Naive thymus-derived CD8-positive, alpha-beta T cell (primary cell): ENCODE data around the gene DPEP3. TPM values are rescaled to one million over a fixed set of nuclear protein-coding genes. Genes with fewer than 3 reads are reported as not detected.
"Not testable (repeated sequence)": the region's sequence is repeated elsewhere in the genome, so short reads cannot be mapped to it uniquely, and the experiment has no call there.

ENCODE experiments used
- ATAC-seq, 2 donors: fragments of 150-1000 bp; cut with Tn5 transposase in 1 of 2; sonication (Bioruptor Pico), chemical (Tn5 transposase) in 1 of 2; 1 replicate in 1 of 2; 2 replicates in 1 of 2; pipeline ENCODE4 v1.10.0; 2021; ENCODE audit warnings: mild to moderate bottlenecking in 2 of 2, moderate library complexity in 2 of 2
- POLR2A ChIA-PET: fragments of 350-600 bp; sonication (Branson Sonifier 250); formaldehyde crosslinking; loops from one replicate; lab custom pipeline; 2021; ENCODE audit warnings: antibody characterized with exemption; lab: Charles Lee
- DNase-seq, 10 donors: peaks; one replicate each; pipeline versions ENCODE4 v3.0.0 to v3.0.0-alpha.2; 2020 to 2022
- H3K27ac Mint-ChIP-seq, 10 donors: one replicate each; pipeline ENCODE4 v1.8.0; 2020 to 2022; ENCODE audit warnings: mild to moderate bottlenecking in 10 of 10, mixed read lengths in 10 of 10, moderate library complexity in 4 of 10, inconsistent platforms in 1 of 10
- H3K27me3 Mint-ChIP-seq, 5 donors: one replicate each; pipeline ENCODE4 v1.8.0; 2021 to 2022; ENCODE audit warnings: mixed read lengths in 5 of 5
- H3K36me3 Mint-ChIP-seq, 3 donors: one replicate each; pipeline ENCODE4 v1.8.0; 2020 to 2022; ENCODE audit warnings: mixed read lengths in 3 of 3, mild to moderate bottlenecking in 2 of 3, inconsistent platforms in 1 of 3
- H3K4me1 Mint-ChIP-seq, 4 donors: one replicate each; pipeline ENCODE4 v1.8.0; 2021 to 2022; ENCODE audit warnings: mixed read lengths in 4 of 4
- H3K4me3 Mint-ChIP-seq, 10 donors: one replicate each; pipeline ENCODE4 v1.8.0; 2020 to 2022; ENCODE audit warnings: mild to moderate bottlenecking in 10 of 10, mixed read lengths in 10 of 10, moderate library complexity in 6 of 10, inconsistent platforms in 1 of 10
- H3K9me3 Mint-ChIP-seq, 9 donors: one replicate each; pipeline ENCODE4 v1.8.0; 2020 to 2022; ENCODE audit warnings: mixed read lengths in 9 of 9, mild to moderate bottlenecking in 3 of 9, inconsistent platforms in 1 of 9, moderate library complexity in 1 of 9
- polyA plus RNA-seq, 3 donors: library from polyadenylated mRNA; unstranded; fragments of 300-500 nt; fragmentation: Illumina TruSeq; gene quantifications; one replicate each; pipeline ENCODE4 v1.2.3, GENCODE V29; 2021
- total RNA-seq, 8 experiments: library from RNA in 2 of 8; stranded (reverse) in 2 of 8; gene quantifications; one replicate each; pipeline ENCODE4 v1.2.3 and lab custom pipeline; 2021 to 2026

DPEP3 gene
- total RNA-seq, result 1 to 10 TPM; 2.9 to 3.1 TPM
- polyA plus RNA-seq, result 1 to 10 TPM in 2 of 3 donors, under 1 TPM in 1; 0.50 to 1.5 (median 1.1) TPM
- 0 to 1.7 (median 0.73) reads per million in 6 experiments for total RNA-seq (lab: John Stamatoyannopoulos, UW)

- H3K9me3 Mint-ChIP-seq, result no peaks in the 10 kb centered on the region
- ATAC-seq, result peak in 1 of 2 donors; percentile 28
- H3K4me1 Mint-ChIP-seq, result peaks cover 14 to 24% (median 20%) of the 10 kb centered on the region in 4 donors
- peak within 1 kb of the TSS in 1 of 10 donors; percentile 6 for H3K27ac Mint-ChIP-seq
- POLR2A ChIA-PET, result interaction anchor here (1.2 to 1.4 kb wide), 2 partner anchors 16 to 51 kb away, joined by 3 to 4 read pairs; no protein-coding TSS in a partner anchor
- peak in 2 of 10 donors; percentile 14 to 23 for DNase-seq
- no peaks in the 10 kb centered on the region for H3K36me3 Mint-ChIP-seq
- H3K27me3 Mint-ChIP-seq, result no peaks in the 10 kb centered on the region
- no peak within 1 kb of the TSS for H3K4me3 Mint-ChIP-seq
These were observed at the start of gene DPEP3 for GRCh38 chr16:67979955-67980678. Gene DPEP3, minus strand, starts transcription at chr16:67980499. Its CDS starts 119 bp downstream, at chr16:67980380.

- no peaks in the 10 kb centered on the region for H3K27me3 Mint-ChIP-seq
- H3K36me3 Mint-ChIP-seq, result peaks cover 0 to 35% (median 0%) of the 10 kb centered on the region in 3 donors
- H3K27ac Mint-ChIP-seq, result no peak overlapping the region
- H3K4me3 Mint-ChIP-seq, result no peak overlapping the region
- POLR2A ChIA-PET, result interaction anchor here (0.7 kb wide), 1 partner anchor 529 kb away, joined by 4 read pairs; no protein-coding TSS in a partner anchor
- DNase-seq (no peak), ATAC-seq (no peak)
- peaks cover 9 to 22% (median 14%) of the 10 kb centered on the region in 4 donors for H3K4me1 Mint-ChIP-seq
- H3K9me3 Mint-ChIP-seq, result no peaks in the 10 kb centered on the region
These were observed 48.7 kb upstream of the DPEP3 start for GRCh38 chr16:68028996-68029395.

GRCh38 chr16:68022728-68023537, 42.6 kb upstream of the DPEP3 start, which contains the start of the genes DDX28 and DUS2:
Gene DDX28, minus strand, starts transcription at chr16:68023232. Its CDS starts 30 bp downstream, at chr16:68023202.
Gene DUS2, plus strand, starts transcription at chr16:68023284. Its CDS starts 14,740 bp downstream, at chr16:68038024.
- H3K27me3 Mint-ChIP-seq, result peaks cover 0 to 2% (median 0%) of the 10 kb centered on the region in 5 donors
- peaks cover 0 to 28% (median 8%) of the 10 kb centered on the region in 3 donors for H3K36me3 Mint-ChIP-seq
- peaks cover 0 to 2% (median 0%) of the 10 kb centered on the region in 9 donors for H3K9me3 Mint-ChIP-seq
- peaks cover 14 to 46% (median 27%) of the 10 kb centered on the region in 4 donors for H3K4me1 Mint-ChIP-seq
- peak; percentile 85 to 97 (median 94) for DNase-seq
- POLR2A ChIA-PET, result interaction anchor here (0.6 to 15.1 kb wide), 17 partner anchors 9 to 506 kb away, joined by 3 to 447 read pairs (median 5); partner anchors contain the start of genes DPEP2, NFATC3 and SLC12A4
- H3K4me3 Mint-ChIP-seq, result peak within 1 kb of the TSS; percentile 89 to 100 (median 98)
- ATAC-seq, result peak; percentile 91 to 92
- H3K27ac Mint-ChIP-seq, result peak within 1 kb of the TSS; percentile 94 to 99 (median 98)

- Mint-ChIP-seq H3K9me3 (peaks cover 0 to 2% (median 0%) of the 10 kb centered on the region in 9 donors), H3K36me3 (peaks cover 0 to 21% (median 8%) of the 10 kb centered on the region in 3 donors), H3K4me1 (peaks cover 11 to 42% (median 23%) of the 10 kb centered on the region in 4 donors), H3K27me3 (peaks cover 0 to 2% (median 0%) of the 10 kb centered on the region in 5 donors), H3K27ac (peak overlapping the region; percentile 70 to 99 (median 96)), H3K4me3 (peak overlapping the region; percentile 89 to 100 (median 98))
- POLR2A ChIA-PET, result interaction anchor here (0.5 to 15.1 kb wide), 16 partner anchors 9 to 531 kb away, joined by 3 to 447 read pairs (median 6); partner anchors contain the start of genes DPEP2, NFATC3 and SLC12A4
- DNase-seq (no peak), ATAC-seq (no peak)
These were observed 42.0 kb upstream of the DPEP3 start for GRCh38 chr16:68022278-68022727.

- Mint-ChIP-seq H3K27me3 (peaks cover 0 to 2% (median 0%) of the 10 kb centered on the region in 5 donors), H3K4me1 (peaks cover 11 to 42% (median 23%) of the 10 kb centered on the region in 4 donors), H3K9me3 (peaks cover 0 to 2% (median 0%) of the 10 kb centered on the region in 9 donors), H3K36me3 (peaks cover 0 to 13% (median 8%) of the 10 kb centered on the region in 3 donors), H3K27ac (peak overlapping the region in 6 of 10 donors; percentile 6 to 98 (median 80)), H3K4me3 (peak overlapping the region; percentile 89 to 100 (median 98))
- ATAC-seq (no peak), DNase-seq (no peak)
- POLR2A ChIA-PET, result interaction anchor here (0.5 to 15.1 kb wide), 9 partner anchors 9 to 530 kb away, joined by 3 to 447 read pairs (median 3); partner anchors contain the start of genes DPEP2 and NFATC3
These were observed 41.2 kb upstream of the DPEP3 start for GRCh38 chr16:68021490-68021889.

- H3K4me3 Mint-ChIP-seq, result no peak overlapping the region
- POLR2A ChIA-PET, result interaction anchor here (1.2 to 15.1 kb wide), 2 partner anchors 17 to 83 kb away, joined by 3 to 447 read pairs; partner anchors contain the start of genes DPEP2 and PSMB10
- no peak for DNase-seq
- H3K4me1 Mint-ChIP-seq, result peaks cover 11 to 39% (median 21%) of the 10 kb centered on the region in 4 donors
- H3K27me3 Mint-ChIP-seq, result peaks cover 0 to 2% (median 0%) of the 10 kb centered on the region in 5 donors
- H3K27ac Mint-ChIP-seq, result peak overlapping the region in 2 of 10 donors; percentile 40 to 53
- H3K9me3 Mint-ChIP-seq, result peaks cover 0 to 2% (median 0%) of the 10 kb centered on the region in 9 donors
- ATAC-seq, result no peak
- H3K36me3 Mint-ChIP-seq, result peaks cover 0 to 9% (median 8%) of the 10 kb centered on the region in 3 donors
These were observed 38.9 kb upstream of the DPEP3 start for GRCh38 chr16:68019167-68019680.

- Mint-ChIP-seq H3K4me1 (peaks cover 6 to 18% (median 13%) of the 10 kb centered on the region in 4 donors), H3K4me3 (no peak within 1 kb of the TSS), H3K27me3 (no peaks in the 10 kb centered on the region), H3K36me3 (peaks cover 0 to 5% (median 2%) of the 10 kb centered on the region in 3 donors), H3K9me3 (no peaks in the 10 kb centered on the region), H3K27ac (peak within 1 kb of the TSS in 7 of 10 donors; percentile 35 to 70 (median 51))
- no peak for DNase-seq
- POLR2A ChIA-PET, result interaction anchor here (0.5 to 15.1 kb wide), 4 partner anchors 14 to 698 kb away, joined by 3 to 447 read pairs (median 4); partner anchors contain the start of gene DPEP2
- no peak for ATAC-seq
These were observed 35.4 kb upstream of the DPEP3 start, which contains the start of gene DPEP2NB for GRCh38 chr16:68015681-68016080. Gene DPEP2NB, minus strand, starts transcription at chr16:68015911. Its CDS starts 141 bp downstream, at chr16:68015770.

- H3K27ac Mint-ChIP-seq, result peak overlapping the region; percentile 53 to 94 (median 88)
- H3K4me1 Mint-ChIP-seq, result peaks cover 12 to 32% (median 14%) of the 10 kb centered on the region in 4 donors
- H3K27me3 Mint-ChIP-seq, result no peaks in the 10 kb centered on the region
- POLR2A ChIA-PET, result interaction anchor here (0.7 to 15.1 kb wide), 8 partner anchors 9 to 78 kb away, joined by 3 to 447 read pairs (median 4); partner anchors contain the start of genes DDX28, DPEP2, DUS2 and NFATC3
- DNase-seq (peak in 2 of 10 donors; percentile 24 to 27), ATAC-seq (peak; percentile 54 to 65)
- H3K36me3 Mint-ChIP-seq, result no peaks in the 10 kb centered on the region
- peak overlapping the region in 7 of 10 donors; percentile 33 to 67 (median 44) for H3K4me3 Mint-ChIP-seq
- H3K9me3 Mint-ChIP-seq, result no peaks in the 10 kb centered on the region
These were observed 33.1 kb upstream of the DPEP3 start for GRCh38 chr16:68013440-68013839.

- Mint-ChIP-seq H3K4me1 (peaks cover 18 to 54% (median 32%) of the 10 kb centered on the region in 4 donors), H3K27ac (peak overlapping the region in 7 of 10 donors; percentile 5 to 90 (median 68))
- ATAC-seq, H3K36me3 Mint-ChIP-seq, H3K9me3 Mint-ChIP-seq, DNase-seq, H3K4me3 Mint-ChIP-seq, H3K27me3 Mint-ChIP-seq: not testable (repeated sequence)
- POLR2A ChIA-PET, result interaction anchor here (0.6 to 17.7 kb wide), 5 partner anchors 9 to 465 kb away, joined by 3 to 447 read pairs (median 3); partner anchors contain the start of genes DDX28, DPEP2, DPEP2NB and DUS2
These were observed 29.6 kb upstream of the DPEP3 start for GRCh38 chr16:68009872-68010271.

GRCh38 chr16:68009157-68009735, 28.9 kb upstream of the DPEP3 start:
- Mint-ChIP-seq H3K36me3 (no peaks in the 10 kb centered on the region), H3K27ac (peak overlapping the region in 7 of 10 donors; percentile 5 to 86 (median 67)), H3K4me3 (no peak overlapping the region), H3K9me3 (no peaks in the 10 kb centered on the region), H3K4me1 (peaks cover 18 to 52% (median 35%) of the 10 kb centered on the region in 4 donors), H3K27me3 (no peaks in the 10 kb centered on the region)
- ATAC-seq (no peak), DNase-seq (no peak)
- POLR2A ChIA-PET, result interaction anchor here (0.6 to 17.7 kb wide), 5 partner anchors 9 to 465 kb away, joined by 3 to 447 read pairs (median 3); partner anchors contain the start of genes DDX28, DPEP2, DPEP2NB and DUS2
